Sigmoid colon (tissue), 4 donors: ENCODE data around the gene FABP3.

ENCODE experiments used
- CTCF ChIP-seq, 4 experiments: fragments of 450-650 bp in 3 of 4; fragments of 200-600 bp in 1 of 4; IDR thresholded peaks; one replicate each; pipeline ENCODE4 v1.5.1; 2016 to 2019; ENCODE audit warnings: antibody characterized with exemption in 4 of 4, mild to moderate bottlenecking in 3 of 4, moderate library complexity in 2 of 4
- POLR2AphosphoS5 ChIP-seq, 4 donors: sonication (generic); formaldehyde crosslinking; IDR thresholded peaks; one replicate each; pipeline ENCODE4 v1.6.1; 2017; ENCODE audit warnings: antibody characterized with exemption in 4 of 4

- TF ChIP-seq POLR2AphosphoS5 (IDR thresholded peaks at IDR 0.05) (no peak), CTCF (IDR thresholded peaks at IDR 0.05) (no peak)
Measured at GRCh38 chr1:31376375-31377134, 3.7 kb upstream of the FABP3 start.
